IMR-90 (cell line): ENCODE measurements around the gene SLIT3.

Source experiments
- MAFK ChIP-seq: IDR thresholded peaks from 2 replicates; pipeline ENCODE4 v1.6.1; 2012; ENCODE audit warnings: low read depth, low read length, improper control_type of control experiment
- MAZ ChIP-seq: IDR thresholded peaks from 2 replicates; pipeline ENCODE4 v1.6.1; 2012; ENCODE audit warnings: low read depth, mild to moderate bottlenecking, low read length, improper control_type of control experiment, moderate library complexity, borderline replicate concordance
- MXI1 ChIP-seq: IDR thresholded peaks from 2 replicates; pipeline ENCODE4 v1.6.1; 2012; ENCODE audit warnings: low read depth, mild to moderate bottlenecking, low read length, moderate library complexity, borderline replicate concordance
- POLR2A ChIP-seq: IDR thresholded peaks from 2 replicates; pipeline ENCODE4 v1.6.1; 2012; ENCODE audit warnings: mild to moderate bottlenecking, low read depth, low read length
- RAD21 ChIP-seq: IDR thresholded peaks from 2 replicates; pipeline ENCODE4 v1.6.1; 2012; ENCODE audit warnings: low read length, improper control_type of control experiment
- RFX5 ChIP-seq: IDR thresholded peaks from 2 replicates; pipeline ENCODE4 v1.8.0; 2012; ENCODE audit warnings: low read depth, mild to moderate bottlenecking, low read length, moderate library complexity
- SMC3 ChIP-seq: fragments of 150-350 bp; IDR thresholded peaks from 2 replicates; pipeline ENCODE4 v1.6.1; 2016; ENCODE audit warnings: low read depth, mild to moderate bottlenecking, antibody characterized with exemption, low read length, moderate library complexity
- TF ChIP-seq, protein P1 (sequence below): conservative IDR thresholded peaks from 2 replicates; pipeline ENCODE4 v1.5.1; 2012; ENCODE audit warnings: mild to moderate bottlenecking, low read depth, low read length, improper control_type of control experiment

DNA sequence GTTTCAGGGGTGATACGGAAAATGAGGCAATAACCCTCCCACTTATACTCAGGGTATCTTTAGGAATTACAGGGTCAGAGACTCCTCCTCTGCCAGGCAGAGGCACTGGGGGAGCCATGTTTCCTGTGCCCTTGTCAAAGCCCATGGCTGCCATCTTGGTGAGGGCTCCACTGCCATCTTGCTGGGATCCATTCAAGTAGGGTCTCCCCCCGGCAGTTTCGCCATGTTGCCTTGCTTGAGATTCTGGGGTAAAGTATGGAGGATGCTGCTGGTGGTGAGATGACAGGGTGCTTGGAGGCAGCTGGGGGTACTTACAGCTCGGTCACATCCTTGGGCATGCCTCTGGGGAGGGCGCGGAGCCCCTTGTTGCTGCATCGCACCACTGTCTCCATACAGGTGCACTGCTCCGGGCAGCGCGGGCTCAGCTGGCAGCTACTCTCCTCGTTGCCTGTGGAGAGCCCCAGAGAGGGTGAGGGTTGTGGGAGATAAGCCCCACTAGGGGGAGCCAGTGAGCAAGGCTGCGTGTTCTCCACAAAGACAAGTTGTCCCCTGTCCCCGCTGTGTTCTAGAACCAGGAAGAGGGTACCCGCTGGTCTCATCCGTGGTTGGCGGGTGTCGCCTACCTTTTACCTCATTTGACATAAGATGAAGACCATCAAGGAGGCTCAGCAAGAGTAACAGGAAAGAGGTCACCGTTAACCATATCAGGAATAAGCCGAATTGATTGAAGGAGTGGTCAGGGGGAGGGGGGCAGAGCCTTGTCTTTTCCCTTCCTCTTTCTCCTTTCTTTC is 552.8 kb downstream of the SLIT3 start:
- TF ChIP-seq MAFK = no peak
- TF ChIP-seq, protein P1, sequence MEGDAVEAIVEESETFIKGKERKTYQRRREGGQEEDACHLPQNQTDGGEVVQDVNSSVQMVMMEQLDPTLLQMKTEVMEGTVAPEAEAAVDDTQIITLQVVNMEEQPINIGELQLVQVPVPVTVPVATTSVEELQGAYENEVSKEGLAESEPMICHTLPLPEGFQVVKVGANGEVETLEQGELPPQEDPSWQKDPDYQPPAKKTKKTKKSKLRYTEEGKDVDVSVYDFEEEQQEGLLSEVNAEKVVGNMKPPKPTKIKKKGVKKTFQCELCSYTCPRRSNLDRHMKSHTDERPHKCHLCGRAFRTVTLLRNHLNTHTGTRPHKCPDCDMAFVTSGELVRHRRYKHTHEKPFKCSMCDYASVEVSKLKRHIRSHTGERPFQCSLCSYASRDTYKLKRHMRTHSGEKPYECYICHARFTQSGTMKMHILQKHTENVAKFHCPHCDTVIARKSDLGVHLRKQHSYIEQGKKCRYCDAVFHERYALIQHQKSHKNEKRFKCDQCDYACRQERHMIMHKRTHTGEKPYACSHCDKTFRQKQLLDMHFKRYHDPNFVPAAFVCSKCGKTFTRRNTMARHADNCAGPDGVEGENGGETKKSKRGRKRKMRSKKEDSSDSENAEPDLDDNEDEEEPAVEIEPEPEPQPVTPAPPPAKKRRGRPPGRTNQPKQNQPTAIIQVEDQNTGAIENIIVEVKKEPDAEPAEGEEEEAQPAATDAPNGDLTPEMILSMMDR = no peak; the same call in 1 of the 2 replicates
- TF ChIP-seq MAZ = no peak
- no peak for TF ChIP-seq POLR2A
- no peak for TF ChIP-seq MXI1
- no peak for TF ChIP-seq SMC3
- TF ChIP-seq RAD21 = no peak
- no peak for TF ChIP-seq RFX5
